ENCODE measurements around the gene FAT3.

FAT3 gene

DNA sequence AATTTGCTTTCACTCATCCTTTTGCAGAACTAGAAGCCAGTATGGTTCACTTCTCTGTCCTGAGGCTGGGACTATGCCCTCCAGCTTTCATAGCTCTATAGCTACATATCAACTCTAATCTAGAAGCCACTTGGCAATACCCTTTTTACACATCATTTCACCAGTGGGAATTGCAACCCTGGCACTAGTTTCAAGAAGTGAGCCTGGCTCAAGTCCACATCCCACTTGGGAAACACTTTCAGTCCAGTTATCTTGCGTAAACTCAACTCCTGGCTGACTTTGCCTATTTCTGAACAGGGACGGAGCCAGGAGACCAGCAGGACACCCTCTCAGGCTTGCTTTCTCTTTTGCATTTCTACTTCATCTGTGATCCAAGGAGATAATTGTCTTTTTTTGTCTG is 19.9 kb upstream of the FAT3 start:
- H4K20me1 ChIP-seq (ENCODE audit: insufficient read depth), result no peaks in the 10 kb centered on the region
- H3K27ac ChIP-seq, result no peak overlapping the region
- TF ChIP-seq, protein P1, sequence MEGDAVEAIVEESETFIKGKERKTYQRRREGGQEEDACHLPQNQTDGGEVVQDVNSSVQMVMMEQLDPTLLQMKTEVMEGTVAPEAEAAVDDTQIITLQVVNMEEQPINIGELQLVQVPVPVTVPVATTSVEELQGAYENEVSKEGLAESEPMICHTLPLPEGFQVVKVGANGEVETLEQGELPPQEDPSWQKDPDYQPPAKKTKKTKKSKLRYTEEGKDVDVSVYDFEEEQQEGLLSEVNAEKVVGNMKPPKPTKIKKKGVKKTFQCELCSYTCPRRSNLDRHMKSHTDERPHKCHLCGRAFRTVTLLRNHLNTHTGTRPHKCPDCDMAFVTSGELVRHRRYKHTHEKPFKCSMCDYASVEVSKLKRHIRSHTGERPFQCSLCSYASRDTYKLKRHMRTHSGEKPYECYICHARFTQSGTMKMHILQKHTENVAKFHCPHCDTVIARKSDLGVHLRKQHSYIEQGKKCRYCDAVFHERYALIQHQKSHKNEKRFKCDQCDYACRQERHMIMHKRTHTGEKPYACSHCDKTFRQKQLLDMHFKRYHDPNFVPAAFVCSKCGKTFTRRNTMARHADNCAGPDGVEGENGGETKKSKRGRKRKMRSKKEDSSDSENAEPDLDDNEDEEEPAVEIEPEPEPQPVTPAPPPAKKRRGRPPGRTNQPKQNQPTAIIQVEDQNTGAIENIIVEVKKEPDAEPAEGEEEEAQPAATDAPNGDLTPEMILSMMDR (conservative IDR thresholded peaks at IDR 0.05; ENCODE audit: low read depth, low read length), result no peak
- H2AFZ ChIP-seq (ENCODE audit: low read depth), result no peak overlapping the region
- H3K4me2 ChIP-seq, result no peak overlapping the region
- no peak overlapping the region for H3K4me3 ChIP-seq (IDR thresholded peaks at IDR 0.05; ENCODE audit: insufficient read depth, low read depth, low read length)
- no peaks in the 10 kb centered on the region for H3K4me1 ChIP-seq (ENCODE audit: low read depth, poor library complexity, severe bottlenecking)
- no peaks in the 10 kb centered on the region for H3K79me2 ChIP-seq (ENCODE audit: insufficient read depth, low read depth)
- H3K9ac ChIP-seq, result no peak overlapping the region
- no peaks in the 10 kb centered on the region for H3K27me3 ChIP-seq (ENCODE audit: insufficient read depth, low read depth)
- no peaks in the 10 kb centered on the region for H3K36me3 ChIP-seq (ENCODE audit: insufficient read depth)

DNA sequence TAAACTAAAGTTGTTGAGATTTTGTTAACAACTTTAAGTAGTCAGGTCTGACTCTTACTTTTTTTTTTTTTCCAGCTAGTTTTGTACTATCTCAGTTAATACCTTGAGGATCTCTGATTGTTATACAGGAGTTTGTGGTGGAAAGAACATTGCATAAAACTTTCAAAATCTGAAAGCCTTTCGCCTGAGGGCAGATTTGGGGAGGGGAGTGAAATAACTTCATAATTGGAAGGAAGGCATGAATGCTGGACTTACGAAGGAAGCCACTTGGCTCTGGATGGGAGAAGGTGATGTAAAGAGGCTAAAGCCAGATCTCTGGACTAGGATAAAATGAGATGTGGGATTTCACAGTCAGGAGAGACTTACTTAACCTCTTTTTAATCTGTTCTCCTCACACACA is 18.2 kb upstream of the FAT3 start:
- TF ChIP-seq, protein P1 (conservative IDR thresholded peaks at IDR 0.05; ENCODE audit: low read depth, low read length), result no peak
- Histone ChIP-seq H3K27ac (no peak overlapping the region), H4K20me1 (ENCODE audit: insufficient read depth) (no peaks in the 10 kb centered on the region), H3K4me2 (no peak overlapping the region), H3K4me3 (IDR thresholded peaks at IDR 0.05; ENCODE audit: insufficient read depth, low read depth, low read length) (no peak overlapping the region), H3K27me3 (ENCODE audit: insufficient read depth, low read depth) (no peaks in the 10 kb centered on the region), H3K4me1 (ENCODE audit: low read depth, poor library complexity, severe bottlenecking) (no peaks in the 10 kb centered on the region), H3K79me2 (ENCODE audit: insufficient read depth, low read depth) (no peaks in the 10 kb centered on the region), H3K9ac (no peak overlapping the region), H3K36me3 (ENCODE audit: insufficient read depth) (no peaks in the 10 kb centered on the region), H2AFZ (ENCODE audit: low read depth) (no peak overlapping the region)

DNA sequence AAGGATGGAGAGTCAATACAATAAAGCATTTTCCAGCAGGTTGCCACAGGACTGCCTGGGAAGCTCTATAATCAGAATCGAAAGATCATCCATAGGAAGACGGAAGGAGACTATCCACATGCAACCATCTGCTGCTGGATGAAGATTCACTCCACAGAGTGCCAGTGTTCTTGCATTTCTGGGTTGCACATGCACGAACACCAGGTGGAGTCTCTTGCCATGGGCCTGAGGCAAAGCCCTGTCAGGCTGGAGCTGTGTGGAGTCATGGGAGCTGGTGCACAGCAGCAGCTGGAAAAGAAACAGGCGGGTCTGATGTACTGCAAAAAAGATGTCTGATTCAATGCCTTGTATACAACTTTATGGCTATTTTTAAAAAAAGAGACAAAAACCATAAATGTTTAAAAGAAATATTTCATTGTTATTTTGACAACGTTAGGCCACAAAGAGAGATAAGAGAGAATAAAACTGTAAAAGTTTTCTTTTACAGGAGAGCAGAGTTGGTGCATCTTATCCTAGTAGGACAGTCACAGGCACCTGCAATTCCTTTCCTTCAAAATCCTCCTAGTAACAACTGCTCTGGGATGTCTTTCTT is 12.9 kb upstream of the FAT3 start:
- Histone ChIP-seq H3K79me2 (ENCODE audit: insufficient read depth, low read depth) (no peaks in the 10 kb centered on the region), H3K27ac (no peak overlapping the region)
- TF ChIP-seq, protein P1 (conservative IDR thresholded peaks at IDR 0.05; ENCODE audit: low read depth, low read length), result no peak

DNA sequence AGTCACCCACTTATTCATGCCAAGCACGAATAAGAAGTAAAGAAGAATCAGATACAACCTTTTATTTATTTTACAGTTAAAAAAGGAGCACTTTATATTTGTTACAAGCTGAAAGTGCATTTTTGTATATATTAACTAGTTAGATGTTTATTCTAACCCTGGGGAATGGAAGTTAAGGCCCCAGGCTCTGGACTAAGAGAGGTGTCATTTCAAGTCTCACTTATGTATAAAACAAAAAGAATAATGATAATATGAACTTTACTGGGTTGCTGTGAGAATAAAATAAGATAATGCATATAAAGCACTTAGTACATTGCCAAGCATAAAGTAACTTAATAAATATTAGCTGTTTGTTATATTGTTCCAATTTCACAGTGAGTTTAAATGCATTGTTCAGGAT is 12.1 kb upstream of the FAT3 start:
- Histone ChIP-seq H3K4me1 (ENCODE audit: low read depth, poor library complexity, severe bottlenecking) (no peaks in the 10 kb centered on the region), H3K79me2 (ENCODE audit: insufficient read depth, low read depth) (no peaks in the 10 kb centered on the region), H3K27me3 (ENCODE audit: insufficient read depth, low read depth) (no peaks in the 10 kb centered on the region), H3K36me3 (ENCODE audit: insufficient read depth) (no peaks in the 10 kb centered on the region), H3K4me2 (no peak overlapping the region), H3K4me3 (IDR thresholded peaks at IDR 0.05; ENCODE audit: insufficient read depth, low read depth, low read length) (no peak overlapping the region), H3K27ac (no peak overlapping the region), H4K20me1 (ENCODE audit: insufficient read depth) (no peaks in the 10 kb centered on the region), H2AFZ (ENCODE audit: low read depth) (no peak overlapping the region), H3K9ac (no peak overlapping the region)
- TF ChIP-seq, protein P1 (conservative IDR thresholded peaks at IDR 0.05; ENCODE audit: low read depth, low read length), result no peak

More for the DNA sequence above, 12.9 kb upstream of the FAT3 start:
- Histone ChIP-seq H3K4me3 (IDR thresholded peaks at IDR 0.05; ENCODE audit: insufficient read depth, low read depth, low read length) (no peak overlapping the region), H3K9ac (no peak overlapping the region), H3K4me2 (no peak overlapping the region), H3K36me3 (ENCODE audit: insufficient read depth) (no peaks in the 10 kb centered on the region), H3K4me1 (ENCODE audit: low read depth, poor library complexity, severe bottlenecking) (no peaks in the 10 kb centered on the region), H3K27me3 (ENCODE audit: insufficient read depth, low read depth) (no peaks in the 10 kb centered on the region), H4K20me1 (ENCODE audit: insufficient read depth) (no peaks in the 10 kb centered on the region), H2AFZ (ENCODE audit: low read depth) (no peak overlapping the region)

Data from KMS-11 (cell line).